GM06990 (cell line): ENCODE results near the gene EYA3.

Experiments used
- DNase-seq: peaks from one replicate; pipeline ENCODE4 v3.0.0-alpha.2; 2011; ENCODE audit not compliant: insufficient read length; ENCODE audit errors: extremely low read depth
- H3K27me3 ChIP-seq: replicated peaks from 2 replicates; pipeline ENCODE4 v1.6.0; 2011; ENCODE audit warnings: low read length; ENCODE audit not compliant: control insufficient read depth, insufficient read depth
- H3K36me3 ChIP-seq: 2 replicates; pipeline ENCODE4 v1.5.1; 2011; ENCODE audit warnings: low read length; ENCODE audit not compliant: control insufficient read depth, insufficient read depth
- H3K4me3 ChIP-seq: replicated peaks from 2 replicates; pipeline ENCODE4 v1.5.1; 2011; ENCODE audit warnings: low read depth, mild to moderate bottlenecking, control low read depth, low read length
- CTCF ChIP-seq: IDR thresholded peaks from 2 replicates; pipeline ENCODE4 v1.5.1; 2011; ENCODE audit warnings: low read length, control low read depth, mild to moderate bottlenecking, inconsistent platforms; ENCODE audit not compliant: insufficient read depth, poor library complexity, severe bottlenecking

Gene EYA3

GRCh38 chr1:27957655-27958054 is 130.8 kb downstream of the EYA3 start:
- Histone ChIP-seq H3K36me3 (no peaks in the 10 kb centered on the region), H3K4me3 (no peak overlapping the region), H3K27me3 (no peaks in the 10 kb centered on the region)
- no peak for DNase-seq
- no peak for TF ChIP-seq CTCF

GRCh38 chr1:27956761-27957160 is 131.6 kb downstream of the EYA3 start:
- no peak for TF ChIP-seq CTCF
- DNase-seq: no peak
- H3K27me3 ChIP-seq: no peaks in the 10 kb centered on the region
- H3K4me3 ChIP-seq: no peak overlapping the region
- no peaks in the 10 kb centered on the region for H3K36me3 ChIP-seq

GRCh38 chr1:27955076-27955475 is 133.3 kb downstream of the EYA3 start:
- no peaks in the 10 kb centered on the region for H3K36me3 ChIP-seq
- no peak overlapping the region for H3K4me3 ChIP-seq
- H3K27me3 ChIP-seq: no peaks in the 10 kb centered on the region
- no peak for TF ChIP-seq CTCF
- DNase-seq: no peak

- Histone ChIP-seq H3K4me3 (no peak overlapping the region), H3K36me3 (no peaks in the 10 kb centered on the region), H3K27me3 (no peaks in the 10 kb centered on the region)
- no peak for TF ChIP-seq CTCF
- DNase-seq: no peak
Measured at GRCh38 chr1:27954186-27954585, 134.2 kb downstream of the EYA3 start.

GRCh38 chr1:27952147-27952546 is 136.3 kb downstream of the EYA3 start:
- no peak for DNase-seq
- Histone ChIP-seq H3K27me3 (no peaks in the 10 kb centered on the region), H3K4me3 (no peak overlapping the region), H3K36me3 (no peaks in the 10 kb centered on the region)
- TF ChIP-seq CTCF: no peak

GRCh38 chr1:27951396-27951795 is 137.0 kb downstream of the EYA3 start:
- Histone ChIP-seq H3K36me3 (no peaks in the 10 kb centered on the region), H3K4me3 (no peak overlapping the region), H3K27me3 (no peaks in the 10 kb centered on the region)
- no peak for DNase-seq
- TF ChIP-seq CTCF: no peak
